Measurements from ENCODE around the gene ZNF423. TPM values are rescaled to one million over a fixed set of nuclear protein-coding genes. Genes with fewer than 3 reads are reported as not detected.
"Not testable (repeated sequence)": the region's sequence is repeated elsewhere in the genome, so short reads cannot be mapped to it uniquely, and the experiment has no call there.

The ZNF423 gene
- total and polyA plus RNA-seq, 2 of the 13 experiments (the other 11 are each of a cell fraction or from before 2014, with no cell fraction given): 0.07 to 0.31 TPM

GRCh38 chr16:49881890-49882289 lies 26.0 kb upstream of the ZNF423 start:
- POLR2A ChIA-PET: interaction anchor here (1.2 kb wide), 1 partner anchor 19 kb away, joined by 3 read pairs; no protein-coding TSS in a partner anchor
- no peak for TF ChIP-seq RCOR2 (CRISPR knock-in tag; IDR thresholded peaks at IDR 0.05)
- TF ChIP-seq NRL (CRISPR knock-in tag; IDR thresholded peaks at IDR 0.05; ENCODE audit: borderline replicate concordance): no peak
- no peak for TF ChIP-seq AHR (CRISPR knock-in tag; IDR thresholded peaks at IDR 0.05)
- no peak for TF ChIP-seq ZNF275 (CRISPR knock-in tag; IDR thresholded peaks at IDR 0.05; ENCODE audit: borderline replicate concordance)
- TF ChIP-seq NPAS2 (CRISPR knock-in tag; IDR thresholded peaks at IDR 0.05; ENCODE audit: borderline replicate concordance): no peak
- TF ChIP-seq MXD3 (CRISPR knock-in tag; IDR thresholded peaks at IDR 0.05): no peak
- no peak for TF ChIP-seq ELF1 (CRISPR knock-in tag; IDR thresholded peaks at IDR 0.05)
- CTCF ChIA-PET (ENCODE audit: low intra/inter-chr PET ratio, low total read pairs): no interaction called here
- Histone ChIP-seq H3K79me2 (ENCODE audit: insufficient read depth, low read length) (no peaks in the 10 kb centered on the region), H3K4me2 (ENCODE audit: low read depth, low read length) (no peak overlapping the region), H3K27me3 (ENCODE audit: control insufficient read depth in 1 of 2, insufficient read depth in 2 of 2, low read length in 2 of 2) (peaks cover 0 to 30% of the 10 kb centered on the region in 2 experiments; a peak in 3 of 5 replicates), H3K36me3 (replicated peaks in 1 of 2; ENCODE audit: control insufficient read depth in 1 of 2, insufficient read depth in 2 of 2, low read length in 2 of 2) (no peaks in the 10 kb centered on the region), H3K9ac (ENCODE audit: insufficient read depth, low read depth, low read length) (no peak overlapping the region), H3K4me1 (ENCODE audit: insufficient read depth, low read length) (peaks cover 48% of the 10 kb centered on the region), H3K9me3 (ENCODE audit: low read length) (no peaks in the 10 kb centered on the region), H2AFZ (ENCODE audit: low read length) (no peak overlapping the region), H4K20me1 (ENCODE audit: insufficient read depth, low read length) (no peaks in the 10 kb centered on the region), H3K27ac (ENCODE audit: extremely low read length, insufficient read depth, low read length) (no peak overlapping the region), H3K4me3 (replicated peaks in 1 of 3; ENCODE audit: insufficient read depth in 1 of 3, low read depth in 2 of 3, low read length in 3 of 3) (no peak overlapping the region)
- intact Hi-C loops (cut with micrococcal nuclease; ENCODE audit: unreplicated experiment): no loop called here
- 49% methylated on average over 6 of the region's 7 CpGs for WGBS (ENCODE audit: low lambda C conversion rate)
- ATAC-seq (no peak), DNase-seq (ENCODE audit: low spot score) (no peak), FAIRE-seq (no peak)
- no TSS peak for BruUV-seq (replicated peaks)
- in situ Hi-C loops (cut with HindIII; ENCODE audit: extremely low pct_ligation_motif_present, low pct_unique_long_range_greater_than_20kb): no loop called here

GRCh38 chr16:49878540-49878939 lies 22.6 kb upstream of the ZNF423 start:
- intact Hi-C loops (cut with micrococcal nuclease; ENCODE audit: unreplicated experiment); H2AFZ ChIP-seq (ENCODE audit: low read length); in situ Hi-C loops (cut with HindIII; ENCODE audit: extremely low pct_ligation_motif_present, low pct_unique_long_range_greater_than_20kb); ATAC-seq; H3K4me3 ChIP-seq (replicated peaks in 1 of 3; ENCODE audit: insufficient read depth in 1 of 3, low read depth in 2 of 3, low read length in 3 of 3); DNase-seq (ENCODE audit: low spot score); H3K79me2 ChIP-seq (ENCODE audit: insufficient read depth, low read length); FAIRE-seq; BruUV-seq (replicated peaks); CTCF ChIA-PET (ENCODE audit: low intra/inter-chr PET ratio, low total read pairs); H3K9me3 ChIP-seq (ENCODE audit: low read length); H3K4me2 ChIP-seq (ENCODE audit: low read depth, low read length); POLR2A ChIA-PET; H4K20me1 ChIP-seq (ENCODE audit: insufficient read depth, low read length); H3K36me3 ChIP-seq (replicated peaks in 1 of 2; ENCODE audit: control insufficient read depth in 1 of 2, insufficient read depth in 2 of 2, low read length in 2 of 2); H3K9ac ChIP-seq (ENCODE audit: insufficient read depth, low read depth, low read length); H3K27ac ChIP-seq (ENCODE audit: extremely low read length, insufficient read depth, low read length): not testable (repeated sequence)
- peaks cover 17% of the 10 kb centered on the region for H3K4me1 ChIP-seq (ENCODE audit: insufficient read depth, low read length)
- 35% methylated on average over 3 of the region's 3 CpGs for WGBS (ENCODE audit: low lambda C conversion rate)
- peaks cover 0 to 46% of the 10 kb centered on the region in 2 experiments; a peak in 3 of 5 replicates for H3K27me3 ChIP-seq (ENCODE audit: control insufficient read depth in 1 of 2, insufficient read depth in 2 of 2, low read length in 2 of 2)

Measured in HepG2 (cell line).